ENCODE results near the gene CXXC5. TPM values are rescaled to one million over a fixed set of nuclear protein-coding genes. Genes with fewer than 3 reads are reported as not detected.

Gene CXXC5
- total RNA-seq, 1 donor from 2014 or later, result 41.9 TPM

GRCh38 chr5:139695178-139695573, 47.0 kb downstream of the CXXC5 start:
- TF ChIP-seq, protein P1, sequence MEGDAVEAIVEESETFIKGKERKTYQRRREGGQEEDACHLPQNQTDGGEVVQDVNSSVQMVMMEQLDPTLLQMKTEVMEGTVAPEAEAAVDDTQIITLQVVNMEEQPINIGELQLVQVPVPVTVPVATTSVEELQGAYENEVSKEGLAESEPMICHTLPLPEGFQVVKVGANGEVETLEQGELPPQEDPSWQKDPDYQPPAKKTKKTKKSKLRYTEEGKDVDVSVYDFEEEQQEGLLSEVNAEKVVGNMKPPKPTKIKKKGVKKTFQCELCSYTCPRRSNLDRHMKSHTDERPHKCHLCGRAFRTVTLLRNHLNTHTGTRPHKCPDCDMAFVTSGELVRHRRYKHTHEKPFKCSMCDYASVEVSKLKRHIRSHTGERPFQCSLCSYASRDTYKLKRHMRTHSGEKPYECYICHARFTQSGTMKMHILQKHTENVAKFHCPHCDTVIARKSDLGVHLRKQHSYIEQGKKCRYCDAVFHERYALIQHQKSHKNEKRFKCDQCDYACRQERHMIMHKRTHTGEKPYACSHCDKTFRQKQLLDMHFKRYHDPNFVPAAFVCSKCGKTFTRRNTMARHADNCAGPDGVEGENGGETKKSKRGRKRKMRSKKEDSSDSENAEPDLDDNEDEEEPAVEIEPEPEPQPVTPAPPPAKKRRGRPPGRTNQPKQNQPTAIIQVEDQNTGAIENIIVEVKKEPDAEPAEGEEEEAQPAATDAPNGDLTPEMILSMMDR (IDR thresholded peaks at IDR 0.05), result no peak
- H3K4me3 ChIP-seq, result no peak overlapping the region
- no peak overlapping the region for H3K27ac ChIP-seq
- H3K36me3 ChIP-seq, result no peaks in the 10 kb centered on the region
- peaks cover 17 to 44% of the 10 kb centered on the region in 2 donors for H3K4me1 ChIP-seq
- no peaks in the 10 kb centered on the region for H3K9me3 ChIP-seq
- no peaks in the 10 kb centered on the region for H3K27me3 ChIP-seq
- intact Hi-C loops (cut with DNase I), result no loop called here
- no peak for DNase-seq (ENCODE audit: low spot score in 2 of 2)

DNA sequence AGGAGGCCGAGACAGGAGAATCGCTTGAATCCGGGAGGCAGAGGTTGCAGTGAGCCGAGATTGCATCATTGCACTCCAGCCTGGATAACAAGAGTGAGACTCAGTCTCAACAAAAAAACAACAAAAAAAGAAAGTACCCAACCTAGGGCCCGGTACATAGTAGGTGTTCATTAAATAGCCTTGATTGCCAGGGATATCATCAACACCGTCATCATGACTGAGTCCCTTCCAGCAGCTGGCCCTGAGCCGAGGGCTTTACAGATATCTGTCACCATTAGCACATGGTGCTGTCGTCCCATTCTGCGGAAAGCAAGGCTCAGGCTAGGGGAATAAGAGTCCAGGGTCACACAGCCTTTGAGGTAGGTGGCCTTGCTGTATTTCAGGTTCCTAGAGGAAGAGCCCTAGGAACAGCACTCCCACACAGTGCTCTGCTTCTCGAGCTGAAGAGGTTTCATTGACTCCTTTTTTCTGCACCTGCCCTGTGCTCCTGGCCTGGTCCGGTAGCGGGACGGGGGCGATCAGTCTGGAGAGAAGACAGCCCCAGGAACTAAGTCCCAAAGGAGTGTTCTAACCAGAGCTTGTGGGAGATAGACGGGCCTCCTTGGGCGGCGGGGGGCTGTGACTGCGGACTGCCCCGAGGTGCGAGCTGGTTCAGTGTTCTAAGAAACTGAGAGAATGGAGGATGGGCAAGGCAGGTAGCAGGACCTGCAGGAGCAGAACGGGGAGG, 48.2 kb downstream of the CXXC5 start:
- intact Hi-C loops (cut with DNase I), result loop anchor here (2.0 kb wide), 2 partner anchors 48 to 50 kb away; partner anchors contain the start of gene CXXC5
- peaks cover 17 to 37% of the 10 kb centered on the region in 2 donors for H3K4me1 ChIP-seq
- H3K4me3 ChIP-seq, result peak overlapping the region; percentile 62 to 68

GRCh38 chr5:139696894-139697658, 48.9 kb downstream of the CXXC5 start:
- intact Hi-C loops (cut with DNase I), result loop anchor here (2.0 kb wide), 2 partner anchors 48 to 50 kb away; partner anchors contain the start of gene CXXC5
- DNase-seq (ENCODE audit: low spot score in 2 of 2), result peak in 1 of 2 donors; percentile 89
- Histone ChIP-seq H3K27ac (peak overlapping the region; percentile 96), H3K27me3 (no peaks in the 10 kb centered on the region), H3K4me3 (peak overlapping the region; percentile 62 to 68), H3K36me3 (no peaks in the 10 kb centered on the region), H3K4me1 (peaks cover 17 to 37% of the 10 kb centered on the region in 2 donors), H3K9me3 (no peaks in the 10 kb centered on the region)
- TF ChIP-seq, protein P1 (IDR thresholded peaks at IDR 0.05), result no peak

More for the DNA sequence above, 48.2 kb downstream of the CXXC5 start:
- Histone ChIP-seq H3K9me3 (no peaks in the 10 kb centered on the region), H3K27ac (peak overlapping the region; percentile 96), H3K27me3 (no peaks in the 10 kb centered on the region), H3K36me3 (no peaks in the 10 kb centered on the region)
- no peak for DNase-seq (ENCODE audit: low spot score in 2 of 2)
- TF ChIP-seq, protein P1 (IDR thresholded peaks at IDR 0.05), result no peak

GRCh38 chr5:139698490-139699146, 50.5 kb downstream of the CXXC5 start:
- Histone ChIP-seq H3K9me3 (no peaks in the 10 kb centered on the region), H3K4me3 (no peak overlapping the region), H3K27me3 (no peaks in the 10 kb centered on the region), H3K27ac (peak overlapping the region; percentile 96), H3K4me1 (peaks cover 17 to 37% of the 10 kb centered on the region in 2 donors), H3K36me3 (no peaks in the 10 kb centered on the region)
- intact Hi-C loops (cut with DNase I), result no loop called here
- TF ChIP-seq, protein P1 (IDR thresholded peaks at IDR 0.05), result no peak
- peak; percentile 47 to 93 for DNase-seq (ENCODE audit: low spot score in 2 of 2)

- Histone ChIP-seq H3K27me3 (no peaks in the 10 kb centered on the region), H3K27ac (peak overlapping the region; percentile 96), H3K9me3 (no peaks in the 10 kb centered on the region), H3K36me3 (no peaks in the 10 kb centered on the region), H3K4me3 (no peak overlapping the region), H3K4me1 (peaks cover 17 to 37% of the 10 kb centered on the region in 2 donors)
- no peak for DNase-seq (ENCODE audit: low spot score in 2 of 2)
- intact Hi-C loops (cut with DNase I), result no loop called here
- TF ChIP-seq, protein P1 (IDR thresholded peaks at IDR 0.05), result no peak
These were observed 51.2 kb downstream of the CXXC5 start for GRCh38 chr5:139699351-139699750.

Data from ascending aorta (tissue), 2 donors.